Neural cell (in vitro differentiated cells): ENCODE measurements around the gene NDUFS2. TPM values are rescaled to one million over a fixed set of nuclear protein-coding genes. Genes with fewer than 3 reads are reported as not detected.

ENCODE experiments used
- H2AFZ ChIP-seq: fragments of 200-600, 300-800 bp; sonication (generic), shearing (Covaris generic); 2 replicates; pipeline ENCODE4 v1.6.0; 2014; ENCODE audit warnings: low read depth, mild to moderate bottlenecking, antibody characterized with exemption, low read length, moderate library complexity
- H3F3A ChIP-seq: fragments of 200-600 bp; shearing (Covaris generic); 2 replicates; pipeline ENCODE4 v1.6.1; 2016; ENCODE audit warnings: mild to moderate bottlenecking, moderate library complexity, mixed read lengths, antibody characterized with exemption, low read length; ENCODE audit not compliant: insufficient read depth, poor library complexity, severe bottlenecking
- H3K27ac ChIP-seq: fragments of 200-600, 300-800 bp; sonication (generic), shearing (Covaris generic); 2 replicates; pipeline ENCODE4 v1.5.1; 2014; ENCODE audit warnings: mild to moderate bottlenecking, low read length, moderate library complexity
- H3K27me3 ChIP-seq: fragments of 300-800, 200-600 bp; sonication (generic), shearing (Covaris generic); 2 replicates; pipeline ENCODE4 v1.6.0; 2014; ENCODE audit warnings: mild to moderate bottlenecking, low read depth, low read length, moderate library complexity; ENCODE audit not compliant: insufficient read depth
- H3K36me3 ChIP-seq: fragments of 300-800, 200-600 bp; sonication (generic), shearing (Covaris generic); 2 replicates; pipeline ENCODE4 v1.5.1; 2014; ENCODE audit warnings: mild to moderate bottlenecking, antibody characterized with exemption, low read length, moderate library complexity; ENCODE audit not compliant: insufficient read depth
- H3K4me2 ChIP-seq: fragments of 300-800, 200-600 bp; sonication (generic), shearing (Covaris generic); 2 replicates; pipeline ENCODE4 v1.6.0; 2014; ENCODE audit warnings: mild to moderate bottlenecking, low read length
- H3K4me3 ChIP-seq: fragments of 300-800, 200-600 bp; sonication (generic), shearing (Covaris generic); 2 replicates; pipeline ENCODE4 v1.5.1; 2014; ENCODE audit warnings: mild to moderate bottlenecking, low read length, moderate library complexity
- H3K79me2 ChIP-seq: fragments of 200-600 bp; shearing (Covaris generic); replicated peaks from 2 replicates; pipeline ENCODE4 v1.6.0; 2014; ENCODE audit warnings: mild to moderate bottlenecking, low read length, moderate library complexity; ENCODE audit not compliant: insufficient read depth
- H3K9ac ChIP-seq: fragments of 300-800, 200-600 bp; sonication (generic), shearing (Covaris generic); 2 replicates; pipeline ENCODE4 v1.6.1; 2016; ENCODE audit warnings: mild to moderate bottlenecking, low read length, mixed read lengths
- H3K9me2 ChIP-seq: fragments of 200-600 bp; shearing (Covaris generic); 2 replicates; pipeline ENCODE4 v1.6.1; 2016; ENCODE audit warnings: mild to moderate bottlenecking, low read length, mixed read lengths; ENCODE audit not compliant: insufficient read depth
- H3K9me3 ChIP-seq: fragments of 200-600, 300-800 bp; sonication (generic), shearing (Covaris generic); 2 replicates; pipeline ENCODE4 v1.6.1; 2016; ENCODE audit warnings: mild to moderate bottlenecking, mixed run types, low read length, moderate library complexity, mixed read lengths
- H4K20me1 ChIP-seq: fragments of 200-600 bp; shearing (Covaris generic); 2 replicates; pipeline ENCODE4 v1.6.1; 2016; ENCODE audit warnings: mild to moderate bottlenecking, mixed run types; ENCODE audit not compliant: insufficient read depth
- CTCF ChIP-seq: fragments of 450-650 bp; IDR thresholded peaks from 2 replicates; pipeline ENCODE4 v1.5.1; 2014; ENCODE audit warnings: antibody characterized with exemption, mild to moderate bottlenecking, moderate library complexity; ENCODE audit not compliant: poor library complexity, severe bottlenecking
- EP300 ChIP-seq: fragments of 450-650 bp; conservative IDR thresholded peaks from 2 replicates; pipeline ENCODE4 v1.6.1; 2014; ENCODE audit warnings: antibody characterized with exemption, mild to moderate bottlenecking, moderate library complexity; ENCODE audit not compliant: poor library complexity, severe bottlenecking
- EZH2 ChIP-seq: fragments of 200-600, 300-800 bp; shearing (Covaris generic), sonication (generic); IDR thresholded peaks from 2 replicates; pipeline ENCODE4 v1.6.1; 2014; ENCODE audit warnings: antibody characterized with exemption, low read length, borderline replicate concordance, mild to moderate bottlenecking; ENCODE audit not compliant: insufficient read depth, poor library complexity, severe bottlenecking
- MXI1 ChIP-seq: fragments of 450-650 bp; conservative IDR thresholded peaks from 2 replicates; pipeline ENCODE4 v1.6.1; 2014; ENCODE audit warnings: antibody characterized with exemption, mild to moderate bottlenecking; ENCODE audit not compliant: poor library complexity, severe bottlenecking
- POLR2AphosphoS5 ChIP-seq: IDR thresholded peaks from 2 replicates; pipeline ENCODE4 v1.6.1; 2012
- RAD21 ChIP-seq: fragments of 450-650 bp; conservative IDR thresholded peaks from 2 replicates; pipeline ENCODE4 v1.6.1; 2014; ENCODE audit warnings: antibody characterized with exemption, mild to moderate bottlenecking, moderate library complexity
- REST ChIP-seq: IDR thresholded peaks from 2 replicates; pipeline ENCODE4 v1.6.1; 2012; ENCODE audit warnings: borderline replicate concordance
- SMC3 ChIP-seq: fragments of 450-650 bp; conservative IDR thresholded peaks from 2 replicates; pipeline ENCODE4 v1.6.1; 2014; ENCODE audit warnings: antibody characterized with exemption, mild to moderate bottlenecking, moderate library complexity; ENCODE audit not compliant: poor library complexity
- TAF1 ChIP-seq: IDR thresholded peaks from 2 replicates; pipeline ENCODE4 v1.6.1; 2012; ENCODE audit warnings: low read depth
- polyA plus RNA-seq: library from polyadenylated mRNA; depleted of rRNA; stranded (reverse); fragments of >200 nt; gene quantifications from 2 replicates; pipeline ENCODE4 v1.2.3, GENCODE V29; 2014

The NDUFS2 gene
- polyA plus RNA-seq, 1 donor from 2014 or later, result 166 TPM

GRCh38 chr1:161229896-161230295 is 27.7 kb downstream of the NDUFS2 start:
- no peaks in the 10 kb centered on the region for H4K20me1 ChIP-seq
- no peaks in the 10 kb centered on the region for H3F3A ChIP-seq
- H3K9ac ChIP-seq, result no peak overlapping the region
- H3K9me3 ChIP-seq, result no peaks in the 10 kb centered on the region
- H3K27me3 ChIP-seq, result no peaks in the 10 kb centered on the region
- H3K27ac ChIP-seq, result no peak overlapping the region
- H3K4me2 ChIP-seq, result no peak overlapping the region
- no peaks in the 10 kb centered on the region for H3K9me2 ChIP-seq
- no peak overlapping the region for H2AFZ ChIP-seq
- H3K4me3 ChIP-seq, result no peak overlapping the region
- no peaks in the 10 kb centered on the region for H3K36me3 ChIP-seq
- TF ChIP-seq POLR2AphosphoS5 (no peak), TAF1 (no peak), RAD21 (no peak), EP300 (no peak), SMC3 (no peak), CTCF (no peak), REST (no peak), EZH2 (no peak), MXI1 (no peak)
- peaks cover 2% of the 10 kb centered on the region for H3K79me2 ChIP-seq

- H3K9me2 ChIP-seq, result no peaks in the 10 kb centered on the region
- no peak overlapping the region for H3K9ac ChIP-seq
- no peaks in the 10 kb centered on the region for H3F3A ChIP-seq
- TF ChIP-seq CTCF (no peak), SMC3 (no peak), MXI1 (no peak), POLR2AphosphoS5 (no peak), EP300 (no peak), RAD21 (no peak), TAF1 (no peak), REST (no peak), EZH2 (no peak)
- no peaks in the 10 kb centered on the region for H3K36me3 ChIP-seq
- H2AFZ ChIP-seq, result no peak overlapping the region
- no peak overlapping the region for H3K27ac ChIP-seq
- H3K4me2 ChIP-seq, result no peak overlapping the region
- H3K79me2 ChIP-seq, result peaks cover 2% of the 10 kb centered on the region
- H3K27me3 ChIP-seq, result no peaks in the 10 kb centered on the region
- H4K20me1 ChIP-seq, result no peaks in the 10 kb centered on the region
- no peaks in the 10 kb centered on the region for H3K9me3 ChIP-seq
- H3K4me3 ChIP-seq, result no peak overlapping the region
These were observed 28.6 kb downstream of the NDUFS2 start for GRCh38 chr1:161230762-161231161.
